A204.1 (cell line): ENCODE data around the gene LGALS8.
"Not testable (repeated sequence)": the region's sequence is repeated elsewhere in the genome, so short reads cannot be mapped to it uniquely, and the experiment has no call there.

Experiments used
- FAIRE-seq: peaks from 2 replicates; lab custom pipeline; 2012; peaks lifted over from hg19 to GRCh38; lab: Jason Lieb, UNC

The LGALS8 gene

GRCh38 chr1:236523704-236524141 is at the start of gene LGALS8:
LGALS8 (plus strand) TSS chr1:236523982; CDS start chr1:236526071, 2,089 bp downstream.
- no peak for FAIRE-seq

GRCh38 chr1:236476019-236476418 is 47.8 kb upstream of the LGALS8 start:
- FAIRE-seq, result no peak

- no peak for FAIRE-seq
Measured at GRCh38 chr1:236480758-236481436, 42.9 kb upstream of the LGALS8 start.

- no peak for FAIRE-seq
Measured at GRCh38 chr1:236484310-236484971, 39.3 kb upstream of the LGALS8 start.

- no peak for FAIRE-seq
Measured at GRCh38 chr1:236486356-236487002, 37.3 kb upstream of the LGALS8 start.

GRCh38 chr1:236489161-236489560 is 34.6 kb upstream of the LGALS8 start:
- FAIRE-seq, result not testable (repeated sequence)

- peak; percentile 37 for FAIRE-seq
Measured at GRCh38 chr1:236489710-236490377, 33.9 kb upstream of the LGALS8 start.

- FAIRE-seq, result no peak
Measured at GRCh38 chr1:236491469-236492136, 32.2 kb upstream of the LGALS8 start.

- no peak for FAIRE-seq
Measured at GRCh38 chr1:236492378-236492777, 31.4 kb upstream of the LGALS8 start.

- FAIRE-seq, result no peak
Measured at GRCh38 chr1:236494082-236494481, 29.7 kb upstream of the LGALS8 start.

GRCh38 chr1:236494586-236495466 is 29.0 kb upstream of the LGALS8 start:
- FAIRE-seq, result no peak

- no peak for FAIRE-seq
Measured at GRCh38 chr1:236495467-236496112, 28.2 kb upstream of the LGALS8 start.

GRCh38 chr1:236497908-236498307 is 25.9 kb upstream of the LGALS8 start:
- FAIRE-seq, result no peak

- no peak for FAIRE-seq
Measured at GRCh38 chr1:236501093-236501492, 22.7 kb upstream of the LGALS8 start.

- no peak for FAIRE-seq
Measured at GRCh38 chr1:236502579-236502971, 21.2 kb upstream of the LGALS8 start.

- FAIRE-seq, result no peak
Measured at GRCh38 chr1:236502972-236503639, 20.7 kb upstream of the LGALS8 start.

GRCh38 chr1:236504338-236504737 is 19.4 kb upstream of the LGALS8 start:
- not testable (repeated sequence) for FAIRE-seq

GRCh38 chr1:236507022-236507700 is 16.6 kb upstream of the LGALS8 start:
- no peak for FAIRE-seq

- FAIRE-seq, result no peak
Measured at GRCh38 chr1:236508593-236509027, 15.2 kb upstream of the LGALS8 start.
